GM19324 (cell line): ENCODE results near the gene PDE6A.
"Not testable (repeated sequence)": the region's sequence is repeated elsewhere in the genome, so short reads cannot be mapped to it uniquely, and the experiment has no call there.

Experiments used
- ATAC-seq: cut with Tn5 transposase; IDR thresholded peaks from one replicate; pipeline ENCODE4 v1.9.1; 2021; ENCODE audit warnings: mild to moderate bottlenecking, moderate library complexity; ENCODE audit not compliant: unreplicated experiment, low FRiP score

Gene PDE6A

GRCh38 chr5:149870232-149870631 is 74.4 kb downstream of the PDE6A start:
- no peak for ATAC-seq

- no peak for ATAC-seq
These were observed 75.2 kb downstream of the PDE6A start for GRCh38 chr5:149869411-149869821.

DNA sequence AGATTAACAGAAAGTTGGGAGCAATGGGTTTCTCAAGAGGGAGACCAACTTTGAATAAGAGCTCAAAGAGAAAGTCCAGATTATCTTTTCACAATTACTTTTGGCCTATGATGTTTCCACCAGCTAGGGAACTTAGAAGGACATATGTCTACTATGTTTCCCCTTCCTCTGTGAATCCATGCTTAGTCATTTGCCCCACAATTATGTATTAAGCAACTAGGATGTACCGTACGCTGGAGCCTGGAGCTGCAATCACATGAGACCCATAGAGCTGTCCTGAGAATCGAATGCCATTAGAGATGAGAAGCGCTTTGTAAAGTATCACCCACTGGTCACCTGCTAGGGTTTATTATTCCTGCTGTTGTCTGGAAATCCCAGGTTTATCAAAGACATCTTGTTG is 78.8 kb downstream of the PDE6A start:
- no peak for ATAC-seq

DNA sequence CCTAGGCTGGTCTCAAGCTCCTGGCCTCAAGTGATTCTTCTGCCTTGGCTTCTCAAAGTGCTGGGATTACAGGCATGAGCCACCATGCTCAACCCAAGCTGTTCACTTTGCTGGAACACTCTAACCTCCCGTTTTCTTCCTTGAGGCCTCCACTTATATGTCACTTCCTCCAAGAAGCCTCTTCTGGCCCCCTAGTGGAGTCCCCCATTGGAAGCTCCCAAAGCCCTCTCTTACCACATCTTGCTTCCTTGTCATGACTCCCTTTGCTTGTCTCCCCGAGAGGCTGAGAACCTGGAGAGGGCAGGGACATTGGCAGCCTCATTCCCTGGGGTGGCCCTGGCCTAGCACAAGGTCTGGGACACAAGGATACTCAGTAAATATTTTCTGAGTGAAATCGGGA is 80.8 kb downstream of the PDE6A start:
- ATAC-seq: no peak

DNA sequence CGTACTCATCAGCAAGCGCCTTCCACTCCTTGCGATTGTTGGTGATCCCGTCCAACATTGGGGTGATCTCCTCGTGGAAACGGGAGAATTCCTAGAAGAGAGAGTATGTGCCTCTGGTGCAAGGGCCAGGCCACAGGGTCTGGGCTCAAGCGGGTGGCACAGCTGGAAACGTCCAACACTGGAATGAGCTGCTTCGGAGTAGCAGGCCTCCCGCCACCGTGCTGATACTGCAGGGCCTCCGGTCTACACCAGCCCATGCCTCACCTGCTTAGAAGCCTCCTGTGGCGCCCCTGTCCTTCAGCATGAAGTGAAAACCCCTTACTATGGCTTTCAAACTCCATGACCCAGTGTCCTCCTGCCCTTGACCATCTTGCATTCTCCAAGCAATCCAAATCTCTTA is 81.4 kb downstream of the PDE6A start:
- no peak for ATAC-seq

- no peak for ATAC-seq
These were observed 83.7 kb downstream of the PDE6A start for GRCh38 chr5:149860801-149861322.

- ATAC-seq: no peak
These were observed 84.8 kb downstream of the PDE6A start for GRCh38 chr5:149859746-149860145.

GRCh38 chr5:149858481-149858880 is 86.1 kb downstream of the PDE6A start:
- ATAC-seq: not testable (repeated sequence)

- ATAC-seq: no peak
These were observed 87.1 kb downstream of the PDE6A start for GRCh38 chr5:149857499-149857898.

GRCh38 chr5:149855366-149855765 is 89.2 kb downstream of the PDE6A start:
- ATAC-seq: no peak

DNA sequence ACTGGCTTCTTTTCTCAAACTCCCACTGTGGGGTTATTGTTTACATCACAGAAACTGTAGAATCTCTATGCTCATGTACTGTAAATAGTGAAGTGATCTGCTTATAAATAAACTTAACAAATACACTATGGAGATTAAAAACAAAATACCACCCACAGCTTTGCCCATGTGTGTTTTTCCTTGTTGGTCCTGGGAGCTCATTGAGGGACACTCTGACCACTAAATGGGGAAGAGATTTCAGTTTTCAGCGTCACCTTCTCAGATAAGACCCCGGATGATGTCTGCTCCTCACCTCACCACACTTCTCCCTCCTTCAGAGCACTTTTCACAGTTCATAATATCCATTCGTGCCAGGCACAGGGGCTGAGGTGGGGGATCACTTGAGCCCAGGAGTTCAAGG is 89.7 kb downstream of the PDE6A start:
- no peak for ATAC-seq

DNA sequence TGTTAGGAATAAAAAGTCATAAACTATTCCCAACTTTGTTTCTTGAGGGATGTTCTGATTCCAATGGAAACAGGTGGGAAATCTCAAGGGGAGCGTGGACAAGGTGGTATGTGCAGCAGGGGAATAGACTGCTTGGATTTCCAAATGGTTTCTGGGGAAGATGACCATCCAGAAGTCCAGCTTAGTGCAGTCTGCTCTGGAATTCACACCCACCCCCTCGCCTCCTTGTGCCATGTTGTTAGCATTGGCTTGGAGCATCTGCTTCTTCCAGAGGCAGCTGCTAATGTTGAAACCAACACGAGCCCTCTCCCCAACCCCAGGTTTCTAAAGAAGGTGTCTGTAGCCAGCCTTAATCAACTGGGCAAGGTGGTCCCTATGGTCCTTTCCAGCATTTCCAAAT is 90.9 kb downstream of the PDE6A start:
- no peak for ATAC-seq

GRCh38 chr5:149853331-149853648 is 91.3 kb downstream of the PDE6A start:
- ATAC-seq: no peak

- ATAC-seq: peak; percentile 53
These were observed 91.8 kb downstream of the PDE6A start for GRCh38 chr5:149852641-149853330.

DNA sequence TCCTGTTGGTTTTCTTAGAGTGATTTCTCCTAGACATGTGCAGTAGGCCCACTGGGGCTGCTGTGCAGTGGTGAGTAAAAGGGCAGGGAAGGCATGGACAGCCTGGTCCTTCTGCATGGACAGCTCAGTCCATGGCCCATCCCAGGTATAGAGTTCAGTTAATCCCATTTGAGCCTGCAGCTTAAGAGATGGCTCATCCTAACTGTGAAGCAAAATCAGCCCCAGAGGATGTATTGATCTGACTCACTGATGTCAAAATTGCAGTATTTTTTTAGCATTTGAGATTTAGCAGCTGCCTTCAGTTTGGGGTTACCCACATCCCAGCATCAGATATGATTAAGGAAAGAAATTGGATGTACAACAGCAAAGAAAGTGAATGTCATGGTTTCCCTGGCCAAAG is 93.4 kb downstream of the PDE6A start:
- ATAC-seq: no peak

DNA sequence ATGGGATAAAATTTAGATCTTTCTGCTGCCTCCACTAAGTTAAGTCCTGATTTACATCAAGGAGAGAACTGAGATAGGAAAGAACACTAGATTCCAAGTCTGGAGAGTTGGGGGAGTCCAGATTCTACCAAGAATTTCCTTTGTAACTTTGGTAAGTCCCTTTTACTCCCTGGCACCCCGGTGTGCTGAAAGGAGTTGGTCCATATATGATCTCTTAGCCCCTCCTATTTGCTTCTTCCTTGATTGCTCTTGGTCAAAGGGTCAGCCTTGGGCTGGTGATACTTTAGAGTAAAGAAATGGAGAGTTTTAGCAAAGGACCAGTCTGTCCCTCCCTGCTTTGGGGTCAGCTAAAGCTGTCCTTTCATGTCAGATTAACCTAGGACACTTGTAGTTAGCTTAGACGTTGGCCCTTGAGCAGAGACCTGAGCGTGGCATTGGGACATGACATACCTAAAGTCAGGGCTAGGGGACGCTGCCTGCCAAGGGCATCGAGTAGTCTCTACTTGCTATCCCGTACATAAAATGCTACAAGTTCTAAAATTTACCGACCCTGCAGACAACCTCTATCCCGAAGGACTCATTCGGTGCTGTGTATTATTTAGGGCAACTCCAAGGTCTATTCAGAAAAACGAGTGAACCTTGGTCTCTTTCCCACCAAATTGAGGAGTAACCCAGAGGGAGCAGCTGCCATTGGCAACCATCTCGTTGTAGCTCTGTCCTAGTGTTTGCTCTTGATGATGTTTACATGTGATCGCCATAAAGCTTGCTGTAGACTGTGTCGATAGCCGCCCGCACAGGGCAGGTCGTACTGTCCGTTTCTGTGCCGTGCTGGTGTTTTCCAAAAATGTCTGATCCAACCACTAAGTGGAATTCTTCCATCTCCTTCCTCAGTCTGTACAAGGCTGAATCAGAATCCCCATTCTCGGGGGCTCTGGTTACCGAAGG is 94.4 kb downstream of the PDE6A start:
- no peak for ATAC-seq

DNA sequence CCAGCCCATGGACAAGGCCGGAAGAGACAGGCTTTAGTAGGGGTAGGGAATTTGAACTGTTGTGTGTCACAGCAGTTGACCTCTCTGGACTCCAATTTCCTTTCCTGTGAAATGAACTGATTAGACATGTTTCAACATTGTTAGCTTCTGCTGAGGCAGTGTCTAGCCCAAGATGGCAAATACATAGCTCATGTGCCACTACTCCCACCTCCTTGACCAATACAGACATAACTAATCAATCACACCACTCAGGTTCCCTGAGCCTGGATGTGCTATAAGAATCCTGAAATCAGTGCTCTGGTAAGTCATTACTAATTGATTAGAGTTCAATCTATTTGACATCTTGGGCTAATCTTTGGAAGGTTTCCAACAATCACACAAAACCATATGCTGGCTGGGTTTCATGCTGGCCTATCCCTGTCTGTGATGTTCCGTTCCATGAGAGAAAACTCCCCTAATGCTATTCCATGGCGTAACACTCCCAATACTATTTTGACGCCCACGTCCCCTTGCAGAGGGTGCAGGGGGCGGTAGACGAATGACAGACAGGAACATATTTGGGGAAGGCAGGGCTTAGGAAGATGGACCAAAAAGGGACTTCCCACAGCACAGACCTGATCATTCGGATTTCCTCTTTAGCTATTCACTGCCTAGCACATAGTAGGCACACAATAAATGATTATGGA is 95.2 kb downstream of the PDE6A start:
- no peak for ATAC-seq

DNA sequence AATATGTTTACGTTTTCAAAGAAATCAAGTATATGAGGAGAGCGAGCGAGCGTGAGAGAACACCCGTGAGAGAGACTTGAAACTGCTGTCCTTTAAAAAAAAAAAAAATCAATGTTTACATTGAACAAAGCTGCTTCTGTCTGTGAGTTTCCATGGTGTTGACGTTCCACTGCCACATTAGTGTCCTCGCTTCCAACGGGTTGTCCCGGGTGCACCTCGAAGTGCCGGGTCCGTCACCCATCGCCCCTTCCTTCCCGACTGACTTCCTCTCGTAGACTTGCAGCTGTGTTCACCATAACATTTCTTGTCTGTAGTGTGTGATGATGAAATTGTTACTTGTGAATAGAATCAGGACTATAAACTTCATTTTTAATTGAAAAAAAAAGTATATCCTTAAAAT is 97.0 kb downstream of the PDE6A start:
- no peak for ATAC-seq

GRCh38 chr5:149846021-149846420 is 98.6 kb downstream of the PDE6A start:
- ATAC-seq: no peak

- ATAC-seq: no peak
These were observed 99.0 kb downstream of the PDE6A start for GRCh38 chr5:149845601-149846000.
